HepG2 (cell line): ENCODE results near the gene TCEANC2. TPM values are rescaled to one million over a fixed set of nuclear protein-coding genes. Genes with fewer than 3 reads are reported as not detected.

Experiments
- AFF4 ChIP-seq: sonication (generic); formaldehyde crosslinking; IDR thresholded peaks from 2 replicates; pipeline ENCODE4 v1.4.0; 2020; ENCODE audit warnings: missing genetic modification reagents
- FOXK2 ChIP-seq: fragments of 450-650 bp; IDR thresholded peaks from 2 replicates; pipeline ENCODE4 v1.6.1; 2016
- FOXM1 ChIP-seq: sonication (generic); formaldehyde crosslinking; IDR thresholded peaks from 2 replicates; pipeline ENCODE4 v1.5.0; 2020; ENCODE audit warnings: missing genetic modification reagents
- HNF4G ChIP-seq, 2 experiments: sonication (generic) in 1 of 2; formaldehyde crosslinking in 1 of 2; IDR thresholded peaks; 2 replicates each; pipeline versions ENCODE4 v1.4.0 to v1.6.1; 2011 to 2020; ENCODE audit warnings: borderline replicate concordance in 2 of 2, low read depth in 2 of 2, mild to moderate bottlenecking in 2 of 2, low read length in 1 of 2, missing genetic modification reagents in 1 of 2, moderate library complexity in 1 of 2
- MTA1 ChIP-seq: sonication (generic); formaldehyde crosslinking; IDR thresholded peaks from 2 replicates; pipeline ENCODE4 v1.4.0; 2020; ENCODE audit warnings: missing genetic modification reagents, mild to moderate bottlenecking, borderline replicate concordance
- MXI1 ChIP-seq: IDR thresholded peaks from 3 replicates; pipeline ENCODE4 v1.6.1; 2012; ENCODE audit warnings: low read depth, low read length, inconsistent platforms, borderline replicate concordance
- POLR2A ChIP-seq, 2 experiments: IDR thresholded peaks; 2 replicates each; pipeline ENCODE4 v1.6.1; 2011; ENCODE audit warnings: low read depth in 2 of 2, low read length in 2 of 2, mild to moderate bottlenecking in 1 of 2, moderate library complexity in 1 of 2; ENCODE audit not compliant: insufficient read depth in 1 of 2
- REL ChIP-seq: sonication (generic); formaldehyde crosslinking; conservative IDR thresholded peaks from 2 replicates; pipeline ENCODE4 v1.8.0; 2022; ENCODE audit warnings: mild to moderate bottlenecking, missing genetic modification reagents, moderate library complexity
- REPIN1 ChIP-seq: sonication (generic); formaldehyde crosslinking; IDR thresholded peaks from 2 replicates; pipeline ENCODE4 v1.8.0; 2022; ENCODE audit warnings: missing genetic modification reagents, low read depth, mild to moderate bottlenecking, borderline replicate concordance
- REXO4 ChIP-seq: sonication (generic); formaldehyde crosslinking; IDR thresholded peaks from 2 replicates; pipeline ENCODE4 v1.8.0; 2022; ENCODE audit warnings: missing genetic modification reagents, mild to moderate bottlenecking, borderline replicate concordance
- SSRP1 ChIP-seq: IDR thresholded peaks from 2 replicates; pipeline ENCODE4 v1.6.1; 2016; ENCODE audit warnings: control low read depth
- ZBTB7B ChIP-seq: sonication (generic); formaldehyde crosslinking; IDR thresholded peaks from 2 replicates; pipeline ENCODE4 v1.4.0; 2020; ENCODE audit warnings: missing genetic modification reagents
- ZNF12 ChIP-seq: sonication (generic); formaldehyde crosslinking; IDR thresholded peaks from 2 replicates; pipeline ENCODE4 v1.5.0; 2020; ENCODE audit warnings: missing genetic modification reagents
- ZNF138 ChIP-seq: sonication (generic); formaldehyde crosslinking; IDR thresholded peaks from 2 replicates; pipeline ENCODE4 v1.5.0; 2020; ENCODE audit warnings: mild to moderate bottlenecking, low read depth, missing genetic modification reagents
- ZNF282 ChIP-seq: fragments of 450-650 bp; IDR thresholded peaks from 2 replicates; pipeline ENCODE4 v1.6.1; 2018; ENCODE audit not compliant: partially characterized antibody
- ZNF296 ChIP-seq: sonication (generic); formaldehyde crosslinking; conservative IDR thresholded peaks from 2 replicates; pipeline ENCODE4 v1.5.0; 2020; ENCODE audit warnings: mild to moderate bottlenecking, missing genetic modification reagents
- ZNF556 ChIP-seq: sonication (generic); formaldehyde crosslinking; IDR thresholded peaks from 2 replicates; pipeline ENCODE4 v1.4.0; 2020; ENCODE audit warnings: mild to moderate bottlenecking, missing genetic modification reagents, borderline replicate concordance
- ZNF713 ChIP-seq: sonication (generic); formaldehyde crosslinking; IDR thresholded peaks from 2 replicates; pipeline ENCODE4 v1.4.0; 2020; ENCODE audit warnings: mild to moderate bottlenecking, missing genetic modification reagents
- polyA plus RNA-seq, 8 experiments: library from polyadenylated mRNA; depleted of rRNA in 3 of 8; stranded (reverse) in 7 of 8; unstranded in 1 of 8; fragments of >200 nt; fragmentation: Illumina TruSeq in 4 of 8; extraction: Trizol in 4 of 8; gene quantifications; 2 replicates each; pipeline versions ENCODE4 v1.2.1 to v1.2.3, GENCODE V29; 2011 to 2016; ENCODE audit warnings: low read depth in 4 of 8, missing spikeins in 1 of 8, mixed read lengths in 1 of 8; ENCODE audit not compliant: insufficient read depth in 1 of 8
- total RNA-seq, 5 experiments: library from RNA; depleted of rRNA; stranded (reverse); fragments of >200 nt; fragmentation: Illumina TruSeq; extraction: Trizol; gene quantifications; 2 replicates each; pipeline ENCODE4 v1.2.3, GENCODE V29; 2016; ENCODE audit warnings: low read depth in 1 of 5
- TF ChIP-seq, protein P1 (sequence below): sonication (generic); formaldehyde crosslinking; IDR thresholded peaks from 2 replicates; pipeline ENCODE4 v1.4.0; 2020; ENCODE audit warnings: missing genetic modification reagents, borderline replicate concordance
- TF ChIP-seq, protein P2 (sequence below): IDR thresholded peaks from 2 replicates; pipeline ENCODE4 v1.6.1; 2016; ENCODE audit warnings: mild to moderate bottlenecking, missing biosample characterization, missing genetic modification reagents

Gene TCEANC2
- total and polyA plus RNA-seq, 2 of the 13 experiments (the other 11 are each of a cell fraction or from before 2014, with no cell fraction given), result 3.8 to 5.0 TPM

DNA sequence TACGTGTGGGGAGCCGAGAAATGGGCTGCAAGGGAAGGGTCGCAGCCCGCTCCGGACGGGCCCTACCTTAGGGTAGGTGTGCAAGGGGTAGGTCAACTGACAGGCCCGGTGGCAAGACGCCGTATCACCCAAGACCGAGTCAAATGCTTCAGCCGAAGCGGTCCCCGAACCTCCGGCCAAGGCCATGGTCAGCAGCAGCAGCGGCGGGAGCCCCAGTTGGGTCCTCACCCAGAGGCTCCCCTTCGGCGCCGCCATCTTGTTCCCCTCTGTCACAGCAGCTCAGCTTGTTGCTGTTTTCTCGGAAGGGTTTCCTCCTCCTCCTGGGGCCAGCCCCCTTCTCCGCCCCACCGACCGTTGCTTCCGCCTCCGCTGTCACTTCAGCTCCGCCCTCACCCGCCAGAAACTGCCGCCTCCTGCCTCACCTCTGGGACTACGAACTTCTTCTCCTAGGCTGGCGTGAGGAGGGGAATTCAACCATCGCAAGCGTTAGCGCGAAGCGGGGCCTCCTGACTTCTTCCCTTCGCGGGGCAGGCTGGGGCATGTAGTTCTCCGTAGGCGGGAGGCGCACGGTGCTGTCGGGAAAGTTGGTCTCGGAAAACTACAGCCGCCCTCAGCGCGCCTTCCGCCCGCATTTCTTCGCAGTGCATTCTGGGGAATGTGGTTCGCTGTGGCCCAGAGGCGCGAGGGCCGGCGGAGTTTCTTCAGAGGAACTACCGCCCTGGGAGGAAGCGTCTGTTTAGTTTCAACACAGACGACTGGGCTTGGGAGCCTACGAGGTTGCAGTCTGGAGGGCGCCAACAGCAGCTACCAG lies at the start of gene TCEANC2, which contains the start of gene TMEM59 (continued):
- TF ChIP-seq, protein P1, sequence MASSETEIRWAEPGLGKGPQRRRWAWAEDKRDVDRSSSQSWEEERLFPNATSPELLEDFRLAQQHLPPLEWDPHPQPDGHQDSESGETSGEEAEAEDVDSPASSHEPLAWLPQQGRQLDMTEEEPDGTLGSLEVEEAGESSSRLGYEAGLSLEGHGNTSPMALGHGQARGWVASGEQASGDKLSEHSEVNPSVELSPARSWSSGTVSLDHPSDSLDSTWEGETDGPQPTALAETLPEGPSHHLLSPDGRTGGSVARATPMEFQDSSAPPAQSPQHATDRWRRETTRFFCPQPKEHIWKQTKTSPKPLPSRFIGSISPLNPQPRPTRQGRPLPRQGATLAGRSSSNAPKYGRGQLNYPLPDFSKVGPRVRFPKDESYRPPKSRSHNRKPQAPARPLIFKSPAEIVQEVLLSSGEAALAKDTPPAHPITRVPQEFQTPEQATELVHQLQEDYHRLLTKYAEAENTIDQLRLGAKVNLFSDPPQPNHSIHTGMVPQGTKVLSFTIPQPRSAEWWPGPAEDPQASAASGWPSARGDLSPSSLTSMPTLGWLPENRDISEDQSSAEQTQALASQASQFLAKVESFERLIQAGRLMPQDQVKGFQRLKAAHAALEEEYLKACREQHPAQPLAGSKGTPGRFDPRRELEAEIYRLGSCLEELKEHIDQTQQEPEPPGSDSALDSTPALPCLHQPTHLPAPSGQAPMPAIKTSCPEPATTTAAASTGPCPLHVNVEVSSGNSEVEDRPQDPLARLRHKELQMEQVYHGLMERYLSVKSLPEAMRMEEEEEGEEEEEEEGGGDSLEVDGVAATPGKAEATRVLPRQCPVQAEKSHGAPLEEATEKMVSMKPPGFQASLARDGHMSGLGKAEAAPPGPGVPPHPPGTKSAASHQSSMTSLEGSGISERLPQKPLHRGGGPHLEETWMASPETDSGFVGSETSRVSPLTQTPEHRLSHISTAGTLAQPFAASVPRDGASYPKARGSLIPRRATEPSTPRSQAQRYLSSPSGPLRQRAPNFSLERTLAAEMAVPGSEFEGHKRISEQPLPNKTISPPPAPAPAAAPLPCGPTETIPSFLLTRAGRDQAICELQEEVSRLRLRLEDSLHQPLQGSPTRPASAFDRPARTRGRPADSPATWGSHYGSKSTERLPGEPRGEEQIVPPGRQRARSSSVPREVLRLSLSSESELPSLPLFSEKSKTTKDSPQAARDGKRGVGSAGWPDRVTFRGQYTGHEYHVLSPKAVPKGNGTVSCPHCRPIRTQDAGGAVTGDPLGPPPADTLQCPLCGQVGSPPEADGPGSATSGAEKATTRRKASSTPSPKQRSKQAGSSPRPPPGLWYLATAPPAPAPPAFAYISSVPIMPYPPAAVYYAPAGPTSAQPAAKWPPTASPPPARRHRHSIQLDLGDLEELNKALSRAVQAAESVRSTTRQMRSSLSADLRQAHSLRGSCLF, result no peak
- TF ChIP-seq MTA1 (CRISPR knock-in tag) (peak; percentile 55; the same call in 1 of the 2 replicates), AFF4 (CRISPR knock-in tag) (no peak), SSRP1 (CRISPR knock-in tag) (peak; percentile 55), ZNF296 (CRISPR knock-in tag) (no peak), MXI1 (peak; percentile 84; the same call in 2 of the 3 replicates), REXO4 (CRISPR knock-in tag) (no peak), ZNF556 (CRISPR knock-in tag) (0 out of 2 replicates have a peak, but pooled peaks have one; percentile 51), POLR2A (IDR thresholded peaks at IDR 0.05; ENCODE audit: insufficient read depth in 1 of 2, low read depth in 2 of 2, low read length in 2 of 2) (peak; percentile 21 to 74; a peak in 3 of 4 replicates), FOXK2 (peak; percentile 97), ZNF282 (no peak), ZNF12 (peak; percentile 93), ZNF138 (CRISPR knock-in tag) (peak; percentile 86), ZNF713 (CRISPR knock-in tag) (no peak), REPIN1 (CRISPR knock-in tag) (peak; percentile 22), REL (peak; percentile 42; the same call in 1 of the 2 replicates), ZBTB7B (peak; percentile 51; the same call in 1 of the 2 replicates), HNF4G (IDR thresholded peaks at IDR 0.05; ENCODE audit: borderline replicate concordance, low read depth, low read length) (no peak), HNF4G (CRISPR knock-in tag; IDR thresholded peaks at IDR 0.05; ENCODE audit: borderline replicate concordance, low read depth) (peak; percentile 75; the same call in 1 of the 2 replicates), FOXM1 (CRISPR knock-in tag) (no peak)
- TF ChIP-seq, protein P2, sequence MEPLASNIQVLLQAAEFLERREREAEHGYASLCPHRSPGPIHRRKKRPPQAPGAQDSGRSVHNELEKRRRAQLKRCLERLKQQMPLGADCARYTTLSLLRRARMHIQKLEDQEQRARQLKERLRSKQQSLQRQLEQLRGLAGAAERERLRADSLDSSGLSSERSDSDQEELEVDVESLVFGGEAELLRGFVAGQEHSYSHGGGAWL (CRISPR knock-in tag), result peak; percentile 25; the same call in 1 of the 2 replicates
